Duodenal mucosa (tissue), 2 donors: Measurements from ENCODE around the gene CADM4.
"Not testable (repeated sequence)": the region's sequence is repeated elsewhere in the genome, so short reads cannot be mapped to it uniquely, and the experiment has no call there.

Experiments used
- H3K27ac ChIP-seq: one replicate; pipeline ENCODE4 v1.7.0; 2013; ENCODE audit warnings: low read depth, low read length
- H3K27me3 ChIP-seq, 2 donors: one replicate each; pipeline ENCODE4 v1.7.0; 2013; ENCODE audit warnings: low read length in 2 of 2, control low read depth in 1 of 2; ENCODE audit not compliant: insufficient read depth in 2 of 2, control insufficient read depth in 1 of 2
- H3K36me3 ChIP-seq, 2 donors: one replicate each; pipeline ENCODE4 v1.7.0; 2013; ENCODE audit warnings: low read length in 2 of 2, control low read depth in 1 of 2; ENCODE audit not compliant: insufficient read depth in 2 of 2, control insufficient read depth in 1 of 2
- H3K4me1 ChIP-seq, 2 donors: one replicate each; pipeline ENCODE4 v1.7.0; 2013; ENCODE audit warnings: low read length in 2 of 2, control low read depth in 1 of 2; ENCODE audit not compliant: insufficient read depth in 2 of 2, control insufficient read depth in 1 of 2
- H3K4me3 ChIP-seq, 2 donors: one replicate each; pipeline ENCODE4 v1.7.0; 2013; ENCODE audit warnings: low read length in 2 of 2, low read depth in 1 of 2
- H3K9ac ChIP-seq, 2 donors: one replicate each; pipeline ENCODE4 v1.7.0; 2013; ENCODE audit warnings: low read length in 2 of 2, low read depth in 1 of 2
- H3K9me3 ChIP-seq, 2 donors: one replicate each; pipeline ENCODE4 v1.7.0; 2013; ENCODE audit warnings: low read length in 2 of 2, control low read depth in 1 of 2; ENCODE audit not compliant: control insufficient read depth in 1 of 2

The CADM4 gene, protein sequence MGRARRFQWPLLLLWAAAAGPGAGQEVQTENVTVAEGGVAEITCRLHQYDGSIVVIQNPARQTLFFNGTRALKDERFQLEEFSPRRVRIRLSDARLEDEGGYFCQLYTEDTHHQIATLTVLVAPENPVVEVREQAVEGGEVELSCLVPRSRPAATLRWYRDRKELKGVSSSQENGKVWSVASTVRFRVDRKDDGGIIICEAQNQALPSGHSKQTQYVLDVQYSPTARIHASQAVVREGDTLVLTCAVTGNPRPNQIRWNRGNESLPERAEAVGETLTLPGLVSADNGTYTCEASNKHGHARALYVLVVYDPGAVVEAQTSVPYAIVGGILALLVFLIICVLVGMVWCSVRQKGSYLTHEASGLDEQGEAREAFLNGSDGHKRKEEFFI

DNA sequence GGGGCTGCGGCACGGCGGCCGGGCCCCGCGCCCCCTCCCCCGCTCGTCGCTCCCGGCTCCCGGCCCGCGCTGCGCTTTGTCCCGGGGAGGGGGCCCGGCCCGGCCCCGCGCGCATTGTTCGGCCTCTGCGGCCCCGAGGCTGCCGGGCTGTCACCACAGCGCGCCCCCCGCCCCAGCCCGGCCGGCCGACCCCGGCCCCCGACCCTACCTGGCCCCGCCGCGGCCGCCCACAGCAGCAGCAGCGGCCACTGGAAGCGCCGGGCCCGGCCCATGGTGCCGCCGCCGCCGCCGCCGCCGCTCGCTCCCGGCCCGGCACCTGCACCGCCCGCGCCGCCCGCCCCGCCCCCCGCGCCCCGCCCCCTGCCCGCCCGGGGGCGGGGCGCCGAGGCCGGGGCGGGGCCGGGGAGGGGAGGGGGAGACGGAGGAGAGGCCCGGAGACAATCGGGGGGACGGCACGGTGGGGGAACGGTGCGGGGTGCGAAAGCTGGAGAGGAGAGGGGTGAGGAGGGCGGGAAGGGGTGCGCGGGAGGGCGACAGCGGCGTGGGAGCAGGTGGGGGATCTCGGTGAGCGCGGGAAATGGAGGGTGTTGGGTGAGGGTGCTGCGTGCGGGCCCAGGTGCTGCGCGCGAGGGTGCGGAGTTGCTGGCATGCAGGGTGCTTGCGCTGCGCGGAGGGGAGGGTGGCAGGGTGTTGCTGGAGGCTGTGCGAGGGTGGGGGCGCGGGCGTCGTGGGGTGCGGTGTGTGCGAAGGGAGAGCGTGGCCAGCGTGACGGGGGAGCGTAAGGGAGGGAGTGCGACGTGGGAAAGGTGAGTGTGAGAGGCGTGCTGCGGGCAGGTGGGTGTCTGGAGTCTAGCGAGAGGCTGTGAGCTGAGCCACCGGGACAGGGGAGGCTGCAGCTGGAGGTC, at the start of gene CADM4:
Gene CADM4 (minus strand): TSS at position 332 of the 905 bp plus-strand sequence. CDS start 60 bp downstream, at position 272.
- Histone ChIP-seq H3K36me3 (no peaks in the 10 kb centered on the region), H3K4me3 (peak within 1 kb of the TSS; percentile 75 to 78), H3K4me1 (peaks cover 0 to 11% of the 10 kb centered on the region in 2 donors), H3K9ac (peak within 1 kb of the TSS in 1 of 2 donors; percentile 63), H3K27ac (no peak within 1 kb of the TSS), H3K27me3 (peaks cover 17 to 18% of the 10 kb centered on the region in 2 donors), H3K9me3 (no peaks in the 10 kb centered on the region)

DNA sequence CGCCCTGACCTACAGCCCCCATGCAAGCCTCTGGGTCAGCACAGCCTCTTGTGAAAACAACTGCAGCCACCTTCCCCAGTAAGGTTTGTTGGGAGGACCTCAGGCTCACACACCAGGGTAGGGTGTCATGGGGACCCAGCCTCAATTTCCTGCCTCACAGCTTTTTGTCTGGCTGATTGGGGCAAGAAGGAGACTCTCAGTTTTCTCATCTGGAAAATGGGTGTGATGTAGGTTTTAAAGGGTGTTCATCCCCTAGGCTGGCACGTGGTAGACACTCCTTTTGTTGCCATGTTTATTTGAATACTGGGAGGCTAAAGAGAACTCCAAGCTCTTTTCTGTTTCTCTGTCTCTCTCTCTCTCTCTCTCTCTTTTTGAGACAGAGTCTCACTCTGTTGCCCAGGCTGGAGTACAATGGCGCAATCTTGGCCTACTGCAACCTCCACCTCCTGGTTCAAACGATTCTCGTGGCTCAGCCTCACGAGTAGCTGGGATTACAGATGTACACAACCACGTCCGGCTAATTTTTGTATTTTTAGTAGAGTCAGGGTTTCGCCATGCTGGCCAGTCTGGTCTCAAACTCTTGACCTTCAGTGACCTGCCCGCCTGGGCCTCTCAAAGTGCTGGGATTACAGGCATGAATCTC, 48.5 kb upstream of the CADM4 start:
- Histone ChIP-seq H3K9ac (no peak overlapping the region), H3K27ac (no peak overlapping the region), H3K4me3 (no peak overlapping the region), H3K4me1 (no peaks in the 10 kb centered on the region), H3K27me3 (no peaks in the 10 kb centered on the region), H3K36me3 (no peaks in the 10 kb centered on the region), H3K9me3 (peaks cover 10 to 11% of the 10 kb centered on the region in 2 donors)

DNA sequence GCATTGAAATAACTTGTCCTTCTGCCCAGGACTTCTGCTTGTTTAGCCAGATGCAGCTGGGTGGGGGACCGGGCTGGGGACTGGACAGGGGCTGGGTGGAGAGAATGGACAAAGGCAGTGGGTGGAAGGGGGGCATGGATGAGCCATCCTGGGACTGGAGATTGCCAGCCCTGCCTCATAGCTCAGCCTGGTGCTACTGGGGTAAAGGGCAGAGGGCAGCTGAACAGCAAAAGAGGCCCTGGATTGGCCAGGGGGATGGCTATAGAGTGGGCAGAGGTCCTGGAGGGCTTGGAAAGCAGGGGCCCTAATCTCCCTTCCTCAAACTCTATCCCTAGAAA, 48.0 kb upstream of the CADM4 start:
- Histone ChIP-seq H3K36me3 (no peaks in the 10 kb centered on the region), H3K9ac (no peak overlapping the region), H3K4me1 (no peaks in the 10 kb centered on the region), H3K27me3 (no peaks in the 10 kb centered on the region), H3K4me3 (no peak overlapping the region), H3K9me3 (peaks cover 10 to 11% of the 10 kb centered on the region in 2 donors), H3K27ac (no peak overlapping the region)

DNA sequence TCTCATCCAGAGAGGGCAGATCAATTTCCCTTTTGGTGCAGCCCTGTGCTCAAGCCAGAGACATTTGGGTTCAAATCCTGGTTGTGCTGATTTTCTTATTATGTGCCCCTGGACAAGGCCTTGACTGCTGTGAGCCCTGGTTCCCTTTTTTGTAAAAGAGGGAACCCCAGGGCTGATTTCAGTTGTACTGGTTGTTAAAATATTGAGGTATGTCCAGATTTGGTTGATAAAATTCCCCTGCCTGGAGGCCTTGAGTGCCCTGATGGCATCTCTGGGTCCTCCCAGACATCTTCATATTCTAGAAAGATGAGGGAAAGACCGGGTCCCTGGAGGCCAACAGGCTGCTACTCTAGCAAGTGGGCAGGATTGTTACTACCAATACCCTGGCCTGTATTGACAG, 44.7 kb upstream of the CADM4 start:
- peaks cover 0 to under 1% of the 10 kb centered on the region in 2 donors for H3K4me1 ChIP-seq
- no peaks in the 10 kb centered on the region for H3K9me3 ChIP-seq
- H3K9ac ChIP-seq, result no peak overlapping the region
- no peaks in the 10 kb centered on the region for H3K36me3 ChIP-seq
- no peak overlapping the region for H3K4me3 ChIP-seq
- H3K27ac ChIP-seq, result no peak overlapping the region
- no peaks in the 10 kb centered on the region for H3K27me3 ChIP-seq

DNA sequence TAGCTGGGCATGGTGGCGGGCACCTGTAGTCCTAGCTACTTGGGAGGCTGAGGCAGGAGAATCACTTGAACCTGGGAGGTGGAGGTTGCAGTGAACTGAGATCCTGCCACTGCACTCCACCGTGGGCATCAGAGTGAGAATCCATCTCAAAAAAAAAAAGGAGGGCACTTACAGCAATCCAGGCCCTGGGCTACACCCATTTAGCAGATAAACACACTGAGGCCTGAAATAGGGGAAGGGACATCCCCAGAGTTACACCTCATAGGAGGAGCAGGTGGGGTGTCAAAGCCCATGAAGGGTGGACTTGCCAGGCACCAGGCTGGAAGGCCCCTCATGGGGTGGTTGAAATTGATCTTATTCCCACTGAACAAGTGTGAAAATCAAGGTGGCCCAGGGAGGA, 44.3 kb upstream of the CADM4 start:
- no peak overlapping the region for H3K27ac ChIP-seq
- peaks cover 1 to 5% of the 10 kb centered on the region in 2 donors for H3K4me1 ChIP-seq
- no peak overlapping the region for H3K9ac ChIP-seq
- no peaks in the 10 kb centered on the region for H3K36me3 ChIP-seq
- H3K9me3 ChIP-seq, result no peaks in the 10 kb centered on the region
- H3K4me3 ChIP-seq, result no peak overlapping the region
- H3K27me3 ChIP-seq, result no peaks in the 10 kb centered on the region

DNA sequence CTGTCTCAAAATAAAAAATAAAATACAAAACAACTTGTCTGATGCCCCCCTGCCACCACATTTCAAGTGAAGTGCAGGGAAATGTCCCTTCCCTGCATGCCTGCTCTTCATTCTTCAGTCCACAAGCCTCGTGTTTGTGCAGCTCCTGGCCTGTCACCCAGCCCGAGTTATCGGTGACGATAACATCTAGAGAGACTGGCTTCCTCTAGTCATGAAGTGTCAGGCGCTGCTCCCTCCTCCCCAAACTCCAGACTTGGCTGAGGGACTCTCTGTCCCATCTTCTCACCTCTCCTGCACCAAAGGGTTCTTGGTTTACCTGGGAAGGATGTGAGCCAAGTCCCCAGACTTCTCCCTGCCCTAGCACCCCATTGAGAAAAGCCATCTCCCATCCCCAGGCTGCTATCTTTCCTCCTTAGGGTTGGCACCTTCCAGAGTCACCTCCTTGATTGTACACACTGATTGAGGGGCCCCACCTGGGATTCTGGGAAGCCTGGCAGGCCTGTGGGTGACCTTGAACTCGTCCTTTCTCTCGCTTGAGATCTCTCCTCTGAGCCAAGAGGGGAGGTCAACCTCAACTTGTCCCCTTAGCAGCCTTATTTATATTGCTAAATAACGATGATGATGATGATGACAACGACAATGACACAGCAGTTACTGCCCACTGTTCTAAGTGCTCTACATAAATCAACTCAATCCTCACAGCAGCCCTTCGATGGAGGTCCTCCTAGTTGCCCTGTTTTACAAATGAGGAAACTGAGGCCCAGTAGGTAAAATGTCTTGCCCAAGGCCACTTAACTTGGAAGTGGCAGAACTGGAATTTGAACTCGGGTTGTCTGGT, 43.4 kb upstream of the CADM4 start:
- H3K4me3 ChIP-seq, result no peak overlapping the region
- H3K9ac ChIP-seq, result no peak overlapping the region
- H3K36me3 ChIP-seq, result no peaks in the 10 kb centered on the region
- H3K4me1 ChIP-seq, result peaks cover 6% of the 10 kb centered on the region in 2 donors
- no peaks in the 10 kb centered on the region for H3K27me3 ChIP-seq
- no peak overlapping the region for H3K27ac ChIP-seq
- no peaks in the 10 kb centered on the region for H3K9me3 ChIP-seq

DNA sequence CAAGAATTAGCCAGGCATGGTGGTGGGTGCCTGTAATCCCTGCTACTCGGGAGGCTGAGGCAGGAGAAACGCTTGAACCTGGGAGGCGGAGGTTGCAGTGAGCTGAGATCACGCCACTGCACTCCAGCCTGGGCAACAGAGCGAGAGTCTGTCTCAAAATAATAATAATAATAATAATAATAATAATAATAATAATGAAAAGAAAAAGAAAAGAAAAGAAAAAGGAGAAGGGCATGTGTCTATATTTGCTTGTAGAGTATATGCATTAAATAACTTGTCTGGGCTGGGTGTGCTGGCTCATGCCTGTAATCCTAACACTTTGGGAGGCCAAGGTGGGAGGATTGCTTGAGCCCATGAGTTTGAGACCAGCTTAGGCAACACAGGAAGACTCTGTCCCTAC, 42.6 kb upstream of the CADM4 start:
- not testable (repeated sequence) for H3K4me1 ChIP-seq, H3K27me3 ChIP-seq, H3K36me3 ChIP-seq, H3K27ac ChIP-seq, H3K9me3 ChIP-seq, H3K4me3 ChIP-seq, H3K9ac ChIP-seq

DNA sequence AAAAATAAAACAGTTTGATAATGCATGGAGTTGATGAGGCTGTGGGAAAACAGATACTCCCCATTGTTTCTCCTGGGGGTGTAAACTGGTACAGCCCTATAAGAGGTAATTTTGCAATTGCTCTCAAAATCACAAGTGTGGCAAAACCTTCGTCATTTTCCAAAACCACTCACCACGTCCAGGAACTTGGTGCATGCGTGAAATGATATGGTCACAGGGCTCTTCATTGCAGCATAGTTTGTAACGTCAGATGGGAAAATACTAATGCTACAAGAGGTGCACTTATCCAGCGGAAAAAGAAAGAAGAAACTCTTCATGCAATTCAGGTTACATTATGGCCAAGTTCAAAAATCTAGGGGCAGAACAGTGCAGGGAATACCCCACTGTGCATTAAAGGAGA, 42.2 kb upstream of the CADM4 start:
- H3K27ac ChIP-seq, result no peak overlapping the region
- H3K27me3 ChIP-seq, result no peaks in the 10 kb centered on the region

DNA sequence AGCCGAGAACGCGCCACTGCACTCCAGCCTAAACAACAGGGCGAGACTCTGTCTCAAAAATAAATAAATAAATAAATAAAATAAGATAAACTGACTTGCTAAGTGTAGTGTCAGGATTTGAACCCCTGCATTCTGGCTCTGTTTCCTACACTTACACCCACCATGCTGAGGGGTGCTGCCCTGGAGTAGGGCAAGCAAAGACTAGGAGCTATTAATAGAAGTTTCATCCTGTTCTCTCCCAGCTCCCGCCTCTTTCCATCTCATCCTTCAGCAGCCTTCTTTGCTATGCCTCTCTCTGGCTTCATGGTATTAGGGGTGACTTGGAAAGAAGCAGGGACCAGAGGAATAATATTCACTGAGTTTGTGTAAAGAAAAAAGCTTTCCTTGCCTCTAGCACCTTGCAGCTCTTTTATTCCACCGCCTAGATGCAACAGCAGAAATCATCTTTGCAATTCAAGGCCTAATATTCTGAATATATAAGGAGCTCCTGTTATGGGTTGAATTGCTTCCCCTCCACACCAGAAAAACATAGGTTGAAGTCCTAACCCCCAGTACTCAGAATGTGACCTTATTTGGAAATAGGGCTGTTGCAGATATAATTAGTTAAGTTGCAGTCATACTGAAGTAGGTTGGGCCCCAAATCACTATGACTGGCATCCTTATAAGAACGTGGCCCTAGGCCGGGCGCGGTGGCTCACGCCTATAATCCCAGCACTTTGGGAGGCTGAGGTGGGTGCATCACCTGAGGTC, 39.0 kb upstream of the CADM4 start:
- no peaks in the 10 kb centered on the region for H3K9me3 ChIP-seq
- H3K36me3 ChIP-seq, result no peaks in the 10 kb centered on the region
- H3K27ac ChIP-seq, result peak overlapping the region; percentile 84

More for the DNA sequence above, 42.2 kb upstream of the CADM4 start:
- no peak overlapping the region for H3K4me3 ChIP-seq
- H3K36me3 ChIP-seq, result no peaks in the 10 kb centered on the region
- H3K9ac ChIP-seq, result no peak overlapping the region
- no peaks in the 10 kb centered on the region for H3K9me3 ChIP-seq
- peaks cover 6% of the 10 kb centered on the region in 2 donors for H3K4me1 ChIP-seq

More for the DNA sequence above, 39.0 kb upstream of the CADM4 start:
- Histone ChIP-seq H3K4me1 (peaks cover 18 to 21% of the 10 kb centered on the region in 2 donors), H3K4me3 (no peak overlapping the region), H3K27me3 (no peaks in the 10 kb centered on the region), H3K9ac (peak overlapping the region in 1 of 2 donors; percentile 26)
